ENCODE measurements around the gene MIXL1. TPM values are rescaled to one million over a fixed set of nuclear protein-coding genes. Genes with fewer than 3 reads are reported as not detected.
"Not testable (repeated sequence)": the region's sequence is repeated elsewhere in the genome, so short reads cannot be mapped to it uniquely, and the experiment has no call there.

Gene MIXL1
- total RNA-seq, 1 experiment from 2014 or later: not detected

DNA sequence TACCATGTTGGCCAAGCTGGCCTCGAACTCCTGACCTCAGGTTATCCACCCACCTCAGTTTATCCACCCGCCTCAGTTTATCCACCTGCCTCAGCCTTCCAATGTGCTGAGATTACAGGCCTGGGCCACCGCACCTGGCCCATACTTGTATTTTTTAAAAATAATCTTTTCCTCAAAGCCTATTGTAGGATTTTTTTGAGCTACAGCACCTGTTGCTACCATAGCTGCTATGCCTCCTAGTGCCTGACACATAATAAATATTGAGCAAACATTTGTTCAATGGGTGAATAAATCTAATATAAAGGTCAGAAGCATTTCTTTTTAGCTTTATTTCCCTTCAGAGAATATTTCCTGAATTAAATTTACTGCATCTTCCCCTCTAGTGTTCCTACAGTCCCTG lies 21.2 kb upstream of the MIXL1 start:
- intact Hi-C loops (cut with micrococcal nuclease): no loop called here
- ChIA-PET POLR2A (interaction anchor here (0.6 to 1.6 kb wide), 4 partner anchors 15 to 108 kb away, joined by 3 to 4 read pairs (median 4); no protein-coding TSS in a partner anchor), CTCF (interaction anchor here (0.6 to 9.8 kb wide), 13 partner anchors 13 to 702 kb away, joined by 3 to 207 read pairs (median 3); partner anchors contain the start of genes LIN9 and PARP1)
- TF ChIP-seq, protein P1, sequence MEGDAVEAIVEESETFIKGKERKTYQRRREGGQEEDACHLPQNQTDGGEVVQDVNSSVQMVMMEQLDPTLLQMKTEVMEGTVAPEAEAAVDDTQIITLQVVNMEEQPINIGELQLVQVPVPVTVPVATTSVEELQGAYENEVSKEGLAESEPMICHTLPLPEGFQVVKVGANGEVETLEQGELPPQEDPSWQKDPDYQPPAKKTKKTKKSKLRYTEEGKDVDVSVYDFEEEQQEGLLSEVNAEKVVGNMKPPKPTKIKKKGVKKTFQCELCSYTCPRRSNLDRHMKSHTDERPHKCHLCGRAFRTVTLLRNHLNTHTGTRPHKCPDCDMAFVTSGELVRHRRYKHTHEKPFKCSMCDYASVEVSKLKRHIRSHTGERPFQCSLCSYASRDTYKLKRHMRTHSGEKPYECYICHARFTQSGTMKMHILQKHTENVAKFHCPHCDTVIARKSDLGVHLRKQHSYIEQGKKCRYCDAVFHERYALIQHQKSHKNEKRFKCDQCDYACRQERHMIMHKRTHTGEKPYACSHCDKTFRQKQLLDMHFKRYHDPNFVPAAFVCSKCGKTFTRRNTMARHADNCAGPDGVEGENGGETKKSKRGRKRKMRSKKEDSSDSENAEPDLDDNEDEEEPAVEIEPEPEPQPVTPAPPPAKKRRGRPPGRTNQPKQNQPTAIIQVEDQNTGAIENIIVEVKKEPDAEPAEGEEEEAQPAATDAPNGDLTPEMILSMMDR (IDR thresholded peaks at IDR 0.05; ENCODE audit: unreplicated experiment): no peak
- Mint-ChIP-seq H3K9me3 (ENCODE audit: unreplicated experiment) (peaks cover 6% of the 10 kb centered on the region), H3K4me3 (ENCODE audit: unreplicated experiment) (no peak overlapping the region), H3K27ac (ENCODE audit: low read depth, unreplicated experiment) (no peak overlapping the region), H3K4me1 (ENCODE audit: insufficient read depth, unreplicated experiment) (no peaks in the 10 kb centered on the region), H3K27me3 (ENCODE audit: insufficient read depth, unreplicated experiment) (peaks cover 13% of the 10 kb centered on the region), H3K36me3 (ENCODE audit: insufficient read depth, unreplicated experiment) (no peaks in the 10 kb centered on the region)
- BruUV-seq (replicated peaks): no TSS peak
- no peak for DNase-seq (ENCODE audit: unreplicated experiment)

DNA sequence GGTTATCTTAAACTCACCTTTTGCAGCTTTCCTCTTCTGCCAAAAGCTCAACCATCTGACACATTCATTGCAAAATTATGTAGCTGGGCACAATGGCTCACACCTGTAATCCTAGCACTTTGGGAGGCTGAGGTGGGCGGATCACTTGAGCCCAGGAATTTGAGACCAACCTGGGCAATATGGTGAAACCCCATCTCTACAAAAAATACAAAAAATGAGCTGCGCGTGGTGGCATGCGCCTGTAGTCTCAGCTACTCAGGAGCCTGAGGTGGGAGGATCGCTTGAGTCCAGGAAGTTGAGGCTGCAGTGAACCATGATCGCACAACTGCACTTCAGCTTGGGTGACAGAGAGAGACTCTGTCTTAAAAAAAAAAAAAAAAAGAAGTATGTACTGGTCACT lies 20.8 kb upstream of the MIXL1 start:
- H3K4me1 Mint-ChIP-seq (ENCODE audit: insufficient read depth, unreplicated experiment); H3K9me3 Mint-ChIP-seq (ENCODE audit: unreplicated experiment); BruUV-seq (replicated peaks); H3K27ac Mint-ChIP-seq (ENCODE audit: low read depth, unreplicated experiment); H3K4me3 Mint-ChIP-seq (ENCODE audit: unreplicated experiment); H3K36me3 Mint-ChIP-seq (ENCODE audit: insufficient read depth, unreplicated experiment); DNase-seq (ENCODE audit: unreplicated experiment); intact Hi-C loops (cut with micrococcal nuclease): not testable (repeated sequence)
- ChIA-PET CTCF (interaction anchor here (0.6 to 9.8 kb wide), 13 partner anchors 12 to 215 kb away, joined by 3 to 207 read pairs (median 3); partner anchors contain the start of genes LIN9 and PARP1), POLR2A (interaction anchor here (0.6 to 1.6 kb wide), 4 partner anchors 16 to 108 kb away, joined by 3 to 4 read pairs (median 4); no protein-coding TSS in a partner anchor)
- peaks cover 13% of the 10 kb centered on the region for H3K27me3 Mint-ChIP-seq (ENCODE audit: insufficient read depth, unreplicated experiment)

DNA sequence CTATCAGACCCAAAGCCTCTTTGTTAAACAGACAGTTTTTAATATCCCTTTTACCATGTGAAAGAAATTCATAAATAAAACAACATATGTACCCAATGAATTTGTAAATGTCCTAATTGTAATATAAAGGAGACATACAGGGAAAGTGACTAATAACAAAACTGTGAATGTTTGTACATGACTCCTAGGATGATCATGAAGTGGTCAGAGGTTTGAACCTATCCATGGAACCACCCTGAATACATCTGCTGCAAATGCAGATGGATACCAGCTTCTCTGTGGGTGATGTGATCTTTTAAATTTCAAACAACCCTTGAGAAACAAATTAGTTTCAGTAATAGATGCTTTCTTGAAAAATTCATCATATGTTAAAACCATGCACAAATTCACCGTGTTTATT lies 20.2 kb upstream of the MIXL1 start:
- no TSS peak for BruUV-seq (replicated peaks)
- ChIA-PET CTCF (interaction anchor here (0.6 to 9.8 kb wide), 8 partner anchors 11 to 205 kb away, joined by 3 to 207 read pairs (median 3); partner anchors contain the start of gene PARP1), POLR2A (interaction anchor here (1.0 to 1.6 kb wide), 2 partner anchors 16 to 107 kb away, joined by 3 to 4 read pairs; no protein-coding TSS in a partner anchor)
- no peak overlapping the region for H3K27ac Mint-ChIP-seq (ENCODE audit: low read depth, unreplicated experiment)
- H3K4me1 Mint-ChIP-seq (ENCODE audit: insufficient read depth, unreplicated experiment): no peaks in the 10 kb centered on the region
- H3K4me3 Mint-ChIP-seq (ENCODE audit: unreplicated experiment): no peak overlapping the region
- intact Hi-C loops (cut with micrococcal nuclease): no loop called here
- H3K9me3 Mint-ChIP-seq (ENCODE audit: unreplicated experiment): peaks cover 6% of the 10 kb centered on the region
- H3K27me3 Mint-ChIP-seq (ENCODE audit: insufficient read depth, unreplicated experiment): peaks cover 13% of the 10 kb centered on the region
- H3K36me3 Mint-ChIP-seq (ENCODE audit: insufficient read depth, unreplicated experiment): no peaks in the 10 kb centered on the region
- no peak for DNase-seq (ENCODE audit: unreplicated experiment)
- TF ChIP-seq, protein P1 (IDR thresholded peaks at IDR 0.05; ENCODE audit: unreplicated experiment): no peak

DNA sequence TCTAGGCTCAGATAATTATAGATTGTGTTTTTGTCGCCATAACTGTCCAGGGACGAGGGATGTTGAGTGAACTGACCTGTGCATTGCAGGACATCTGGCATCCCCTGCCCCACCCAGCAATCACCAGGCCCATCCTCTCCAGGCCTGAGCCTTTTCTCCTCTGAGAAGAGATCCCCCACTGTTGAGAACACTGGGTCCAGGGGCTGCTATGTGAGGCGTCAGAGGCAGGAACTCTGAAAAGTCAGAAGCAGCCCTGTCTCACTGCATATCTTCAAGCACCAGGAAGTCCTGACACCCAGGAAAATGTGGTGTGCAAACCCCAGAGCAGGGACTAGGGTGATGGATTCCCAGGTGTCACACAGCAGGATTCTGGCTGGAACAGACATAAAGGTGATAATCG lies 19.8 kb upstream of the MIXL1 start:
- no peaks in the 10 kb centered on the region for H3K36me3 Mint-ChIP-seq (ENCODE audit: insufficient read depth, unreplicated experiment)
- BruUV-seq (replicated peaks): no TSS peak
- no peak for DNase-seq (ENCODE audit: unreplicated experiment)
- POLR2A ChIA-PET: no interaction called here
- H3K27me3 Mint-ChIP-seq (ENCODE audit: insufficient read depth, unreplicated experiment): peaks cover 13% of the 10 kb centered on the region
- H3K4me1 Mint-ChIP-seq (ENCODE audit: insufficient read depth, unreplicated experiment): no peaks in the 10 kb centered on the region
- intact Hi-C loops (cut with micrococcal nuclease): no loop called here
- TF ChIP-seq, protein P1 (IDR thresholded peaks at IDR 0.05; ENCODE audit: unreplicated experiment): no peak
- peaks cover 6% of the 10 kb centered on the region for H3K9me3 Mint-ChIP-seq (ENCODE audit: unreplicated experiment)
- CTCF ChIA-PET: interaction anchor here (1.1 kb wide), 1 partner anchor 11 kb away, joined by 3 read pairs; no protein-coding TSS in a partner anchor
- no peak overlapping the region for H3K4me3 Mint-ChIP-seq (ENCODE audit: unreplicated experiment)
- H3K27ac Mint-ChIP-seq (ENCODE audit: low read depth, unreplicated experiment): no peak overlapping the region
